ENCODE measurements around the gene IMMP2L.
"Not testable (repeated sequence)": the region's sequence is repeated elsewhere in the genome, so short reads cannot be mapped to it uniquely, and the experiment has no call there.

DNA sequence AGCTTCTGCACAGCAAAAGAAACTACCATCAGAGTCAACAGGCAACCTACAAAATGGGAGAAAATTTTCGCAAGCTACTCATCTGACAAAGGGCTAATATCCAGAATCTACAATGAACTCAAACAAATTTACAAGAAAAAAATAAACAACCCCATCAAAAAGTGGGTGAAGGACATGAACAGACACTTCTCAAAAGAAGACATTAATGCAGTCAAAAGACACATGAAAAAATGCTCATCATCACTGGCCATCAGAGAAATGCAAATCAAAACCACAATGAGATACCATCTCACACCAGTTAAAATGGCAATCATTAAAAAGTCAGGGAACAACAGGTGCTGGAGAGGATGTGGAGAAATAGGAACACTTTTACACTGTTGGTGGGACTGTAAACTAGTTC is 92.4 kb downstream of the IMMP2L start:
- TF ChIP-seq EZH2 (IDR thresholded peaks at IDR 0.05; ENCODE audit: low read length, unreplicated experiment); EZH2phosphoT487 (IDR thresholded peaks at IDR 0.05; ENCODE audit: borderline replicate concordance, low read length): not testable (repeated sequence)
- TF ChIP-seq, protein P1, sequence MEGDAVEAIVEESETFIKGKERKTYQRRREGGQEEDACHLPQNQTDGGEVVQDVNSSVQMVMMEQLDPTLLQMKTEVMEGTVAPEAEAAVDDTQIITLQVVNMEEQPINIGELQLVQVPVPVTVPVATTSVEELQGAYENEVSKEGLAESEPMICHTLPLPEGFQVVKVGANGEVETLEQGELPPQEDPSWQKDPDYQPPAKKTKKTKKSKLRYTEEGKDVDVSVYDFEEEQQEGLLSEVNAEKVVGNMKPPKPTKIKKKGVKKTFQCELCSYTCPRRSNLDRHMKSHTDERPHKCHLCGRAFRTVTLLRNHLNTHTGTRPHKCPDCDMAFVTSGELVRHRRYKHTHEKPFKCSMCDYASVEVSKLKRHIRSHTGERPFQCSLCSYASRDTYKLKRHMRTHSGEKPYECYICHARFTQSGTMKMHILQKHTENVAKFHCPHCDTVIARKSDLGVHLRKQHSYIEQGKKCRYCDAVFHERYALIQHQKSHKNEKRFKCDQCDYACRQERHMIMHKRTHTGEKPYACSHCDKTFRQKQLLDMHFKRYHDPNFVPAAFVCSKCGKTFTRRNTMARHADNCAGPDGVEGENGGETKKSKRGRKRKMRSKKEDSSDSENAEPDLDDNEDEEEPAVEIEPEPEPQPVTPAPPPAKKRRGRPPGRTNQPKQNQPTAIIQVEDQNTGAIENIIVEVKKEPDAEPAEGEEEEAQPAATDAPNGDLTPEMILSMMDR (conservative IDR thresholded peaks at IDR 0.05; ENCODE audit: low read depth, low read length) = not testable (repeated sequence)
